Left colon (tissue), 2 donors: Measurements from ENCODE around the gene SEMA4C. TPM values are rescaled to one million over a fixed set of nuclear protein-coding genes. Genes with fewer than 3 reads are reported as not detected.

Source experiments
- ATAC-seq: fragments of 200-7000 bp; cut with Tn5 transposase; one replicate; pipeline ENCODE4 v1.9.1; 2020; ENCODE audit warnings: mild to moderate bottlenecking, moderate library complexity
- DNase-seq, 2 donors: peaks; one replicate each; pipeline ENCODE4 v3.0.0-alpha.2; 2020
- intact Hi-C, 2 donors: fragments of 100-400 bp; cut with DNase I in 1 of 2; cut with micrococcal nuclease in 1 of 2; formaldehyde crosslinking; loops; one replicate each; pipeline versions ENCODE4 v1.11.2 to v1.14.0; 2022; cut with DNase I, micrococcal nuclease
- total RNA-seq, 2 donors: library from RNA; stranded (reverse); fragmentation: NEBNext Ultra II Directional; extraction: Animal tissue kit (Norgen Biotek cat#: 25700); gene quantifications; one replicate each; pipeline ENCODE4 v1.2.1, GENCODE V29; 2021
- donor health status: DM: no; HTN: no; CAD: no.
- donor health status: DM: yes; HTN: yes; CAD: no.

Gene SEMA4C
- total RNA-seq, 2 donors from 2014 or later: 13.2 to 17.5 TPM

- ATAC-seq (no peak), DNase-seq (no peak)
- intact Hi-C loops: no loop called here
Measured at GRCh38 chr2:96885432-96886347, 15.8 kb upstream of the SEMA4C start.

- DNase-seq (no peak), ATAC-seq (no peak)
- intact Hi-C loops: no loop called here
Measured at GRCh38 chr2:96884299-96885094, 14.6 kb upstream of the SEMA4C start.

- intact Hi-C loops: no loop called here
- ATAC-seq (no peak), DNase-seq (no peak)
Measured at GRCh38 chr2:96883306-96883705, 13.4 kb upstream of the SEMA4C start.

- DNase-seq: no peak
- no peak for ATAC-seq
- intact Hi-C loops: no loop called here
Measured at GRCh38 chr2:96882906-96883305, 13.0 kb upstream of the SEMA4C start.

GRCh38 chr2:96882230-96882629 is 12.3 kb upstream of the SEMA4C start:
- DNase-seq: no peak
- intact Hi-C loops: no loop called here
- ATAC-seq: no peak

- intact Hi-C loops: no loop called here
Measured at GRCh38 chr2:96881349-96882195, 11.7 kb upstream of the SEMA4C start.

GRCh38 chr2:96880891-96881273 is 11.0 kb upstream of the SEMA4C start:
- no peak for ATAC-seq
- DNase-seq: no peak
- intact Hi-C loops: no loop called here

More at GRCh38 chr2:96881349-96882195, 11.7 kb upstream of the SEMA4C start:
- ATAC-seq (no peak), DNase-seq (no peak)

GRCh38 chr2:96879545-96880040 is 9.7 kb upstream of the SEMA4C start:
- no peak for ATAC-seq
- intact Hi-C loops: no loop called here
- no peak for DNase-seq

GRCh38 chr2:96878796-96879544 is 9.1 kb upstream of the SEMA4C start:
- DNase-seq: no peak

GRCh38 chr2:96878171-96878570 is 8.3 kb upstream of the SEMA4C start:
- ATAC-seq: no peak
- intact Hi-C loops: no loop called here

More at GRCh38 chr2:96878796-96879544, 9.1 kb upstream of the SEMA4C start:
- no peak for ATAC-seq
- intact Hi-C loops: no loop called here

GRCh38 chr2:96877631-96878092 is 7.8 kb upstream of the SEMA4C start:
- no peak for ATAC-seq
- intact Hi-C loops: no loop called here
- DNase-seq: no peak

More at GRCh38 chr2:96878171-96878570, 8.3 kb upstream of the SEMA4C start:
- DNase-seq: no peak

- intact Hi-C loops: no loop called here
- ATAC-seq: no peak
- no peak for DNase-seq
Measured at GRCh38 chr2:96877042-96877451, 7.2 kb upstream of the SEMA4C start.

GRCh38 chr2:96876269-96877041 is 6.6 kb upstream of the SEMA4C start:
- intact Hi-C loops: no loop called here
- ATAC-seq: no peak
- DNase-seq: no peak

- ATAC-seq (no peak), DNase-seq (no peak)
- intact Hi-C loops: no loop called here
Measured at GRCh38 chr2:96875498-96876268, 5.8 kb upstream of the SEMA4C start.

GRCh38 chr2:96874198-96874831 is 4.4 kb upstream of the SEMA4C start:
- intact Hi-C loops: no loop called here
- no peak for DNase-seq
- ATAC-seq: no peak

- no peak for ATAC-seq
- no peak for DNase-seq
- intact Hi-C loops: no loop called here
Measured at GRCh38 chr2:96873651-96874096, 3.8 kb upstream of the SEMA4C start.
